Measurements from ENCODE around the gene GLDC. TPM values are rescaled to one million over a fixed set of nuclear protein-coding genes. Genes with fewer than 3 reads are reported as not detected.

Gene GLDC
- total and polyA plus RNA-seq, 10 of the 15 experiments (the other 5 are each of a cell fraction or from before 2014, with no cell fraction given), result 33.1 to 165 (median 114) TPM

GRCh38 chr9:6512085-6512657 is 133.4 kb downstream of the GLDC start:
- SMC1A ChIA-PET (ENCODE audit: uncharacterized antibody, unreplicated experiment), result interaction anchor here (1.4 kb wide), 1 partner anchor 157 kb away, joined by 3 read pairs; no protein-coding TSS in a partner anchor
- Histone ChIP-seq H3K4me1 (ENCODE audit: control insufficient read depth, insufficient read depth, low read length) (no peaks in the 10 kb centered on the region), H4K20me1 (ENCODE audit: control insufficient read depth, insufficient read depth) (no peaks in the 10 kb centered on the region), H2AFZ (ENCODE audit: control insufficient read depth, low read depth, low read length) (no peak overlapping the region), H3K4me3 (no peak overlapping the region), H3K27me3 (replicated peaks in 1 of 2; ENCODE audit: control insufficient read depth in 2 of 2, insufficient read depth in 2 of 2, low read length in 1 of 2) (no peaks in the 10 kb centered on the region), H3K9ac (ENCODE audit: control insufficient read depth, insufficient read depth, low read length) (no peak overlapping the region), H3K36me3 (ENCODE audit: control insufficient read depth in 2 of 2, insufficient read depth in 2 of 2, low read length in 1 of 2) (peaks cover 2 to 11% of the 10 kb centered on the region in 2 experiments; a peak in 3 of 4 replicates), H3K27ac (ENCODE audit: control insufficient read depth, insufficient read depth) (no peak overlapping the region), H3K9me3 (replicated peaks; ENCODE audit: control insufficient read depth, insufficient read depth, low read length) (no peaks in the 10 kb centered on the region), H3K79me2 (ENCODE audit: control insufficient read depth, insufficient read depth, low read length) (no peaks in the 10 kb centered on the region), H3K4me2 (ENCODE audit: control insufficient read depth, insufficient read depth) (no peak overlapping the region)
- FAIRE-seq (no peak), ATAC-seq (no peak), DNase-seq (ENCODE audit: low read depth, low spot score) (no peak)
- intact Hi-C loops (cut with micrococcal nuclease; ENCODE audit: unreplicated experiment), result no loop called here
- CTCF ChIA-PET, result interaction anchor here (1.6 kb wide), 1 partner anchor 41 kb away, joined by 3 read pairs; no protein-coding TSS in a partner anchor
- in situ Hi-C loops (cut with MboI), result no loop called here
- BruUV-seq (replicated peaks), result no TSS peak
- RAD21 ChIA-PET (ENCODE audit: unreplicated experiment), result no interaction called here
- POLR2A ChIA-PET, result no interaction called here
- no peak for TF ChIP-seq ATF3 (IDR thresholded peaks at IDR 0.05; ENCODE audit: borderline replicate concordance, extremely low read depth, low read depth, low read length)
- no peak for TF ChIP-seq ZBTB4 (CRISPR knock-in tag; IDR thresholded peaks at IDR 0.05)
- TF ChIP-seq TCF7 (IDR thresholded peaks at IDR 0.05; ENCODE audit: borderline replicate concordance), result no peak
- WGBS (ENCODE audit: insufficient coverage, insufficient replicate concordance, low lambda C conversion rate, missing lambda C conversion rate), result 97% methylated on average over 3 of the region's 3 CpGs

All from GM12878 (cell line).